Measurements from ENCODE around the gene CEBPE. TPM values are rescaled to one million over a fixed set of nuclear protein-coding genes. Genes with fewer than 3 reads are reported as not detected.

Gene CEBPE
- total and polyA plus RNA-seq, 8 donors: 0.14 to 1.0 (median 0.23) TPM; not detected in 2

DNA sequence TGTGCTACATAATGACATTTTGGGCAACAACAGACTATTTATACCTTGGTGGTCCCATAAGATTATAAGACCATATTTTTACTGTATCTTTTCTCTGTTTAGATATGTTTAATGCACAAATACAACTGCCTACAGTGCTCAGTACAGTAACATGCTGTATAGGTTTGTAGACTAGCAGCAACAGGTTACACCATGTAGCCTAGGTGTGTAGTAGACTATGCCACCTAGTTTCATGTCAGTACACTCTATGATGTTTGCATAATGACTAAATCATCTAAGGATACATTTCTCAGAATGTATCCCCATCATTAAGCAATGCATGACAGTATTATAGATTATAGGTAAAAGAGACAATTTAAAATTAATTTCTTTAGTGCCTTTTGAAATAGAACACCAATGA, 30.7 kb upstream of the CEBPE start:
- intact Hi-C loops (cut with DNase I): no loop called here
- TF ChIP-seq, protein P1, sequence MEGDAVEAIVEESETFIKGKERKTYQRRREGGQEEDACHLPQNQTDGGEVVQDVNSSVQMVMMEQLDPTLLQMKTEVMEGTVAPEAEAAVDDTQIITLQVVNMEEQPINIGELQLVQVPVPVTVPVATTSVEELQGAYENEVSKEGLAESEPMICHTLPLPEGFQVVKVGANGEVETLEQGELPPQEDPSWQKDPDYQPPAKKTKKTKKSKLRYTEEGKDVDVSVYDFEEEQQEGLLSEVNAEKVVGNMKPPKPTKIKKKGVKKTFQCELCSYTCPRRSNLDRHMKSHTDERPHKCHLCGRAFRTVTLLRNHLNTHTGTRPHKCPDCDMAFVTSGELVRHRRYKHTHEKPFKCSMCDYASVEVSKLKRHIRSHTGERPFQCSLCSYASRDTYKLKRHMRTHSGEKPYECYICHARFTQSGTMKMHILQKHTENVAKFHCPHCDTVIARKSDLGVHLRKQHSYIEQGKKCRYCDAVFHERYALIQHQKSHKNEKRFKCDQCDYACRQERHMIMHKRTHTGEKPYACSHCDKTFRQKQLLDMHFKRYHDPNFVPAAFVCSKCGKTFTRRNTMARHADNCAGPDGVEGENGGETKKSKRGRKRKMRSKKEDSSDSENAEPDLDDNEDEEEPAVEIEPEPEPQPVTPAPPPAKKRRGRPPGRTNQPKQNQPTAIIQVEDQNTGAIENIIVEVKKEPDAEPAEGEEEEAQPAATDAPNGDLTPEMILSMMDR (IDR thresholded peaks at IDR 0.05): no peak
- Histone ChIP-seq H3K9me3 (no peaks in the 10 kb centered on the region), H3K4me1 (peaks cover 12 to 29% of the 10 kb centered on the region in 2 donors), H3K36me3 (no peaks in the 10 kb centered on the region), H3K27ac (no peak overlapping the region), H3K4me3 (no peak overlapping the region), H3K27me3 (no peaks in the 10 kb centered on the region)
- no peak for ATAC-seq
- DNase-seq: no peak

DNA sequence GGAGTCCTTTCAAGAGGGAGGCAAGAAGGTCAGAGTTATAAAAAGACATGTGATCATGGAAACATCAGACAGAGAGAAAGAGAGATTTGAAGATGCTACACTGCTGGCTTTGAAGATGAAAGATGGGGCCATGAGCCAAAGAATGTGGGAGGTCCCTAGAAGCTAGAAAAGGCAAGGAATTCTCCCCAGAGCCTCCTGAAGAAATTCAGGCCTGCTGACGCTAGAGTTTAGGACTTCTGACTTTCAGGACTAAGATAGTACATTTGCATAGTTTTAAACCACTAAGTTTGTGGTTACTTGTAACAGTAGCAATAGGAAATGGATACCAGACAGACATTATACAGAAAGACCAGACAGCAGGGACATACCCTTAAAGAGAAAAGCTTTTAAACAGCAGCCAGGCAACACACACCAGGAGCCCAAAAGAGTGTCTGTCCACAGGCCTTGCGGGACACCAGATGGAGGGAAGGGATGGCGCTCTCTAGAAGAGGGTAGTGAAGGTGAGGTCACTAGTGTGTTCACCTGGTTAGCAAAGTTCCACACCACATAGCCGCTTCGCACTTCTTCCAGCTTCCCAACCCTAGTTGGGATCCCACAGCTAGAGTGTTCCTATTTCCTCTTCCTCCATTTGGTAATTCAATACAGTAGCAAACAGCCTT, 29.7 kb upstream of the CEBPE start:
- ATAC-seq: no peak
- H3K27me3 ChIP-seq: no peaks in the 10 kb centered on the region
- no peak overlapping the region for H3K4me3 ChIP-seq
- no peak for DNase-seq
- no peaks in the 10 kb centered on the region for H3K9me3 ChIP-seq
- H3K36me3 ChIP-seq: no peaks in the 10 kb centered on the region
- TF ChIP-seq, protein P1 (IDR thresholded peaks at IDR 0.05): no peak
- intact Hi-C loops (cut with DNase I): no loop called here
- no peak overlapping the region for H3K27ac ChIP-seq
- H3K4me1 ChIP-seq: peaks cover 8 to 19% of the 10 kb centered on the region in 2 donors

DNA sequence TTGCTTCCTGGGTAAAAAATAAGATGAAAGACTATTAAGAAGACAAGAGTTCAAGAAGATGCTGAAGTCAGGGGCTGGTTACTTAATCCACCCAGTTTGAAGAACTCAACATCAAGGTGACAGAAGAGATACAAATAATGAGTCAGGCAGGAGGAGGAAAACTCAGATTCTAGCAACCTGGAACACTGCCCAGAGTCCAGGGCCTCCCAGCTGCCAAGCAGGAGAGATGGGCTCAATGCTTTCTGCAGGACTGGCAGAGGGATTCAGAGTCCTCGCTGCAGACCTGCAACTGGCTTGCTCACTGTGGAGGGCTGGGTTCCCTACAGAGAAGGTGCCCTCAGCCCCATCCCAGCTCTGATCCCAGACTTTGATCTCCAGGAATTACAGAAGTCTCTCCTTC, 28.6 kb upstream of the CEBPE start:
- Histone ChIP-seq H3K4me1 (peaks cover 0 to 10% of the 10 kb centered on the region in 2 donors), H3K27me3 (no peaks in the 10 kb centered on the region), H3K9me3 (no peaks in the 10 kb centered on the region), H3K27ac (no peak overlapping the region), H3K36me3 (no peaks in the 10 kb centered on the region), H3K4me3 (no peak overlapping the region)
- TF ChIP-seq, protein P1 (IDR thresholded peaks at IDR 0.05): no peak
- intact Hi-C loops (cut with DNase I): no loop called here
- ATAC-seq: no peak
- no peak for DNase-seq

DNA sequence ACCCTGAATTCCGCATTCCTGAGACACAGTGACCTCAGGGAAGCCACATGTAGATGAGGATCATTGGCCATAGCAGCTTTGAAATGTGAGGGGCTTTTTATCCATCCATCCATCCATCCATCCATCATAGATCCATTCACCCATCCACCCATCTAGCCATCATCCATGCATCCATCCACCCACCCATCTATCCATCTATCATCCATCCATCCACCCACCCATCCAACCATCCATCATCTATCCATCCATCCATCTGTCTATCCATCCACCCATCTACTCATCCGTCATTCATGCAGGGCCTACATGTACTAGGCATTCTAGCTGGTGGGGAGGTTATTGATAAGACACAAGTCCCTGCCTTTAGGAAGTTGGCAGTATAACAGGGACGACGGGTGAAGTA, 27.9 kb upstream of the CEBPE start:
- no peak for ATAC-seq
- Histone ChIP-seq H3K27ac (no peak overlapping the region), H3K4me3 (no peak overlapping the region), H3K9me3 (no peaks in the 10 kb centered on the region), H3K27me3 (no peaks in the 10 kb centered on the region), H3K36me3 (no peaks in the 10 kb centered on the region), H3K4me1 (peaks cover 7 to 10% of the 10 kb centered on the region in 2 donors)
- TF ChIP-seq, protein P1 (IDR thresholded peaks at IDR 0.05): no peak
- intact Hi-C loops (cut with DNase I): no loop called here
- no peak for DNase-seq

DNA sequence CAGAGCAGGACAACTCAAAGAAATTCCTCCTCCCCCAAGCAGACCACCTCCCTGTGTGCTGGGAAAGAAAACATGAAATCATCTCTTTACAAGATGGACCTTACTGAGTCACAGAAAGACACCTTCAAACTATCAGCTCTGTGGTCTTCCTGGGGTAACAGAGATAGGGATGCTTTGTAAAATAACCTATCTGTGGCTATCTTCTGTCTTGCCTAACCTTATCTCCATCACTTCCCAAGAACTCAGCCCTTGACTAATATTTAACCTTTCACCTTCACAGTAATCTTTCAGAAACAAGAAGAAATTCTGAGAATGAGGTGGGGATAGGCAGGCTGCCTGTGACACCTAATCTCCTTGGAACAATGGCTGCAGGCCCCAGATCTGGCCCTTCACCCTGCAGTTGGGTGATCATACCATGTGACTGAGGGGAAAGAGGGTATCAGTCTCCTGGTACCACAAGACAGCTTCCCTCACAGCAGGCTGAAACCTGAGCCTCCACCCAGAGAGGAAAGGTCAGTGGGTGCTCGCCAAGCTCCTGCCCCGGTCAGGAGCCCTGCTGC, 27.4 kb upstream of the CEBPE start:
- TF ChIP-seq, protein P1 (IDR thresholded peaks at IDR 0.05): no peak
- H3K4me3 ChIP-seq: no peak overlapping the region
- no peak for DNase-seq
- H3K27me3 ChIP-seq: no peaks in the 10 kb centered on the region
- H3K4me1 ChIP-seq: peaks cover 10% of the 10 kb centered on the region in 2 donors
- no peak overlapping the region for H3K27ac ChIP-seq
- H3K36me3 ChIP-seq: no peaks in the 10 kb centered on the region
- H3K9me3 ChIP-seq: no peaks in the 10 kb centered on the region
- intact Hi-C loops (cut with DNase I): no loop called here
- no peak for ATAC-seq
